GM18520 (cell line): ENCODE data around the gene GBX1.

ENCODE experiments used
- ATAC-seq: cut with Tn5 transposase; IDR thresholded peaks from one replicate; pipeline ENCODE4 v1.9.1; 2021; ENCODE audit not compliant: unreplicated experiment

The GBX1 gene

GRCh38 chr7:151129117-151129959 is 38.2 kb downstream of the GBX1 start:
- no peak for ATAC-seq

- no peak for ATAC-seq
These were observed 38.8 kb downstream of the GBX1 start for GRCh38 chr7:151128716-151129115.

- no peak for ATAC-seq
These were observed 39.4 kb downstream of the GBX1 start for GRCh38 chr7:151128144-151128543.

- ATAC-seq, result no peak
These were observed 40.9 kb downstream of the GBX1 start for GRCh38 chr7:151126491-151127137.

GRCh38 chr7:151125846-151126481 is 41.5 kb downstream of the GBX1 start:
- ATAC-seq, result no peak

GRCh38 chr7:151125470-151125845 is 42.0 kb downstream of the GBX1 start:
- ATAC-seq, result no peak

- ATAC-seq, result no peak
These were observed 42.5 kb downstream of the GBX1 start for GRCh38 chr7:151124899-151125399.

GRCh38 chr7:151124481-151124880 is 43.0 kb downstream of the GBX1 start:
- ATAC-seq, result no peak

GRCh38 chr7:151123822-151124464 is 43.6 kb downstream of the GBX1 start:
- peak; percentile 72 for ATAC-seq

GRCh38 chr7:151123158-151123821 is 44.2 kb downstream of the GBX1 start:
- ATAC-seq, result no peak

GRCh38 chr7:151122796-151123157 is 44.7 kb downstream of the GBX1 start:
- no peak for ATAC-seq

- no peak for ATAC-seq
These were observed 45.2 kb downstream of the GBX1 start for GRCh38 chr7:151122276-151122675.

- ATAC-seq, result no peak
These were observed 45.9 kb downstream of the GBX1 start for GRCh38 chr7:151121380-151122170.

- no peak for ATAC-seq
These were observed 46.6 kb downstream of the GBX1 start for GRCh38 chr7:151120896-151121295.

GRCh38 chr7:151119902-151120301 is 47.6 kb downstream of the GBX1 start:
- no peak for ATAC-seq

GRCh38 chr7:151119055-151119415 is 48.5 kb downstream of the GBX1 start:
- no peak for ATAC-seq

GRCh38 chr7:151118108-151119054 is 49.1 kb downstream of the GBX1 start:
- ATAC-seq, result no peak

GRCh38 chr7:151117565-151117964 is 49.9 kb downstream of the GBX1 start:
- no peak for ATAC-seq
